H1 (cell line): Measurements from ENCODE around the gene SPATS1. TPM values are rescaled to one million over a fixed set of nuclear protein-coding genes. Genes with fewer than 3 reads are reported as not detected.

ENCODE experiments used
- CTCF ChIA-PET: fragments of 300-600 bp; sonication (Branson Sonifier 250); formaldehyde crosslinking; loops from one replicate; lab custom pipeline; 2021; ENCODE audit not compliant: partially characterized antibody; lab: Charles Lee
- POLR2A ChIA-PET: fragments of 300-600 bp; sonication (Branson Sonifier 250); formaldehyde crosslinking; loops from one replicate; lab custom pipeline; 2021; ENCODE audit warnings: inconsistent platforms; ENCODE audit not compliant: partially characterized antibody; lab: Charles Lee
- DNase-seq, 2 experiments: peaks; one replicate each; pipeline versions ENCODE4 v3.0.0 to v3.0.0-alpha.2; 2010 to 2022; ENCODE audit warnings: low spot score in 2 of 2, low read depth in 1 of 2, mixed read lengths in 1 of 2
- FAIRE-seq: peaks from 2 replicates; lab custom pipeline; 2011; peaks lifted over from hg19 to GRCh38; lab: Jason Lieb, UNC
- H2AFZ ChIP-seq: 2 replicates; pipeline ENCODE4 v1.8.1; 2012; ENCODE audit warnings: low read length, inconsistent platforms
- H2AK5ac ChIP-seq: 2 replicates; pipeline ENCODE4 v1.6.1; 2013; ENCODE audit warnings: low read depth, low read length
- H2BK120ac ChIP-seq: replicated peaks from 2 replicates; pipeline ENCODE3; 2013; ENCODE audit warnings: low read depth, low read length, inconsistent platforms
- H2BK12ac ChIP-seq: 2 replicates; pipeline ENCODE4 v1.6.1; 2013; ENCODE audit warnings: low read depth, low read length
- H2BK15ac ChIP-seq: 2 replicates; pipeline ENCODE4 v1.6.1; 2013; ENCODE audit warnings: low read length
- H2BK20ac ChIP-seq: 2 replicates; pipeline ENCODE4 v1.6.1; 2013; ENCODE audit warnings: low read length
- H2BK5ac ChIP-seq: 2 replicates; pipeline ENCODE4 v1.6.1; 2013; ENCODE audit warnings: low read depth, low read length
- H3K14ac ChIP-seq: 2 replicates; pipeline ENCODE4 v1.6.1; 2013; ENCODE audit warnings: inconsistent platforms; ENCODE audit not compliant: insufficient read length
- H3K18ac ChIP-seq: 2 replicates; pipeline ENCODE4 v1.6.1; 2013; ENCODE audit warnings: low read length; ENCODE audit errors: extremely low read depth
- H3K23ac ChIP-seq: 2 replicates; pipeline ENCODE4 v1.6.1; 2013; ENCODE audit warnings: inconsistent platforms; ENCODE audit not compliant: insufficient read length
- H3K23me2 ChIP-seq: 2 replicates; pipeline ENCODE4 v1.6.1; 2013; ENCODE audit warnings: low read depth, low read length
- H3K27ac ChIP-seq: 2 replicates; pipeline ENCODE4 v1.6.1; 2011; ENCODE audit warnings: low read depth, low read length, inconsistent platforms
- H3K27me3 ChIP-seq, 4 experiments: replicated peaks in 1 of 4; 1 replicate in 1 of 4; 2 replicates in 3 of 4; pipeline versions ENCODE4 v1.6.1 to v1.8.1; 2011 to 2013; ENCODE audit warnings: low read length in 3 of 4, mild to moderate bottlenecking in 3 of 4, inconsistent platforms in 2 of 4, mixed read lengths in 2 of 4, moderate library complexity in 1 of 4; ENCODE audit not compliant: control insufficient read depth in 3 of 4, insufficient read depth in 3 of 4; ENCODE audit errors: extremely low read depth in 1 of 4
- H3K36me3 ChIP-seq, 4 experiments: 2 replicates each; pipeline versions ENCODE4 v1.6.1 to v1.8.1; 2011 to 2013; ENCODE audit warnings: mild to moderate bottlenecking in 4 of 4, low read length in 3 of 4, moderate library complexity in 2 of 4, control low read depth in 1 of 4, inconsistent platforms in 1 of 4; ENCODE audit not compliant: insufficient read depth in 4 of 4, control insufficient read depth in 2 of 4
- H3K4ac ChIP-seq: replicated peaks from 2 replicates; pipeline ENCODE3; 2013; ENCODE audit warnings: low read length, low read depth, mixed read lengths, inconsistent platforms; ENCODE audit not compliant: insufficient read length
- H3K4me1 ChIP-seq, 4 experiments: replicated peaks in 1 of 4; 1 replicate in 1 of 4; 2 replicates in 3 of 4; pipeline versions ENCODE4 v1.6.1 to v1.8.1; 2011 to 2013; ENCODE audit warnings: low read length in 3 of 4, inconsistent platforms in 2 of 4, mixed read lengths in 1 of 4; ENCODE audit not compliant: insufficient read depth in 4 of 4, control insufficient read depth in 3 of 4
- H3K4me2 ChIP-seq, 2 experiments: 2 replicates each; pipeline versions ENCODE4 v1.6.1 to v1.8.1; 2011 to 2013; ENCODE audit warnings: low read depth in 2 of 2, low read length in 2 of 2, control low read depth in 1 of 2, inconsistent platforms in 1 of 2, mild to moderate bottlenecking in 1 of 2; ENCODE audit not compliant: insufficient read depth in 1 of 2
- H3K4me3 ChIP-seq, 4 experiments: fragments of 200-600, 300-600 bp in 1 of 4; sonication (generic), shearing (Covaris generic), sonication (Bioruptor Twin) in 1 of 4; 2 replicates each; pipeline versions ENCODE4 v1.5.1 to v1.8.1; 2011 to 2016; ENCODE audit warnings: low read length in 4 of 4, low read depth in 3 of 4, control low read depth in 2 of 4, inconsistent platforms in 2 of 4, mild to moderate bottlenecking in 2 of 4, mixed read lengths in 1 of 4, moderate library complexity in 1 of 4; ENCODE audit not compliant: insufficient read depth in 2 of 4; ENCODE audit errors: extremely low read depth in 1 of 4
- H3K56ac ChIP-seq: replicated peaks from 2 replicates; pipeline ENCODE3; 2013; ENCODE audit warnings: low read depth, mild to moderate bottlenecking, mixed read lengths, low read length, inconsistent platforms; ENCODE audit not compliant: insufficient read length
- H3K79me1 ChIP-seq: 2 replicates; pipeline ENCODE4 v1.6.1; 2013; ENCODE audit warnings: low read depth, low read length, control low read depth
- H3K79me2 ChIP-seq, 2 experiments: 2 replicates each; pipeline versions ENCODE4 v1.6.1 to v1.8.1; 2012 to 2013; ENCODE audit warnings: low read length in 2 of 2, mild to moderate bottlenecking in 2 of 2, inconsistent platforms in 1 of 2; ENCODE audit not compliant: insufficient read depth in 2 of 2, control insufficient read depth in 1 of 2
- H3K9ac ChIP-seq, 4 experiments: replicated peaks in 1 of 4; 1 replicate in 1 of 4; 2 replicates in 3 of 4; pipeline versions ENCODE4 v1.6.1 to v1.8.1; 2011 to 2013; ENCODE audit warnings: low read depth in 3 of 4, low read length in 3 of 4, control low read depth in 2 of 4, mild to moderate bottlenecking in 2 of 4, moderate library complexity in 2 of 4, inconsistent platforms in 1 of 4; ENCODE audit errors: extremely low read depth in 1 of 4
- H3K9me3 ChIP-seq, 2 experiments: 2 replicates each; pipeline versions ENCODE4 v1.6.1 to v1.8.1; 2012 to 2013; ENCODE audit warnings: mild to moderate bottlenecking in 2 of 2, moderate library complexity in 2 of 2, control low read depth in 1 of 2, inconsistent platforms in 1 of 2, low read depth in 1 of 2, low read length in 1 of 2, mixed read lengths in 1 of 2; ENCODE audit not compliant: insufficient read depth in 2 of 2
- H4K20me1 ChIP-seq, 2 experiments: replicated peaks in 1 of 2; 2 replicates each; pipeline versions ENCODE3 to v1.8.1; 2011 to 2013; ENCODE audit warnings: inconsistent platforms in 2 of 2, low read length in 2 of 2, mild to moderate bottlenecking in 1 of 2; ENCODE audit not compliant: insufficient read depth in 2 of 2, control insufficient read depth in 1 of 2
- H4K5ac ChIP-seq: 2 replicates; pipeline ENCODE4 v1.6.1; 2013; ENCODE audit warnings: low read length, low read depth, mixed read lengths, inconsistent platforms; ENCODE audit not compliant: insufficient read length
- H4K8ac ChIP-seq: 2 replicates; pipeline ENCODE4 v1.8.0; 2013; ENCODE audit warnings: mild to moderate bottlenecking, moderate library complexity, low read length, inconsistent platforms; ENCODE audit not compliant: insufficient read depth; ENCODE audit errors: extremely low read depth
- H4K91ac ChIP-seq: replicated peaks from 2 replicates; pipeline ENCODE3; 2013; ENCODE audit warnings: low read length, mixed read lengths, inconsistent platforms; ENCODE audit not compliant: insufficient read length
- BRCA1 ChIP-seq: IDR thresholded peaks from 2 replicates; pipeline ENCODE4 v1.6.1; 2012; ENCODE audit warnings: low read depth, low read length, improper control_type of control experiment
- CBX8 ChIP-seq: fragments of 300-800, 300-1000 bp; sonication (generic); IDR thresholded peaks from 2 replicates; pipeline ENCODE4 v1.7.1; 2016; ENCODE audit warnings: low read depth, low read length, borderline replicate concordance
- CEBPB ChIP-seq: IDR thresholded peaks from 2 replicates; pipeline ENCODE4 v1.6.1; 2012; ENCODE audit warnings: low read depth, low read length
- JUN ChIP-seq: IDR thresholded peaks from 2 replicates; pipeline ENCODE4 v1.6.1; 2011; ENCODE audit warnings: low read depth, mild to moderate bottlenecking, improper control_type of control experiment, low read length
- JUND ChIP-seq: IDR thresholded peaks from 2 replicates; pipeline ENCODE4 v1.6.1; 2011; ENCODE audit warnings: mild to moderate bottlenecking, improper control_type of control experiment, low read length
- TAF7 ChIP-seq: optimal IDR thresholded peaks from 2 replicates; pipeline ENCODE3; 2011; ENCODE audit warnings: low read depth, mild to moderate bottlenecking, inconsistent platforms, low read length, moderate library complexity, borderline replicate concordance
- TBP ChIP-seq: IDR thresholded peaks from 2 replicates; pipeline ENCODE4 v1.6.1; 2011; ENCODE audit warnings: low read depth, low read length, improper control_type of control experiment
- WGBS, 2 experiments: shearing (Covaris generic) in 1 of 2; methylation state at CpG; one replicate each; pipeline versions ENCODE4 v1.1.6 to v1.1.7; 2013 to 2015; ENCODE audit warnings: low lambda C conversion rate in 2 of 2, mixed read lengths in 2 of 2, inconsistent platforms in 1 of 2, low coverage in 1 of 2, missing lambda C conversion rate in 1 of 2; ENCODE audit not compliant: insufficient replicate concordance in 2 of 2, insufficient coverage in 1 of 2, insufficient read length in 1 of 2; ENCODE audit errors: extremely low coverage in 1 of 2, missing lambda C conversion rate in 1 of 2; 5-methylcytosine and 5-hydroxymethylcytosine counted together
- polyA plus RNA-seq, 7 experiments: library from polyadenylated mRNA; depleted of rRNA in 3 of 7; stranded (reverse) in 5 of 7; unstranded in 2 of 7; fragments of >200 nt in 5 of 7; fragments of 200-250 nt in 2 of 7; gene quantifications; 1 replicate in 5 of 7; 2 replicates in 1 of 7; 4 replicates in 1 of 7; pipeline versions ENCODE4 v1.2.1 to v1.2.3, GENCODE V29; 2011 to 2013; ENCODE audit warnings: missing spikeins in 2 of 7, mixed read lengths in 2 of 7
- total RNA-seq: library from RNA; stranded (reverse); fragmentation: NEBNext Ultra II Directional; extraction: Animal tissue kit (Norgen Biotek cat#: 25700); gene quantifications from 2 replicates; pipeline ENCODE4 v1.2.1, GENCODE V29; 2021

SPATS1 gene
- total and polyA plus RNA-seq, 2 of the 8 experiments (the other 6 are each of a cell fraction or from before 2014, with no cell fraction given): not detected

- Histone ChIP-seq H4K20me1 (peaks cover 2 to 3% of the 10 kb centered on the region in 2 experiments), H3K9ac (no peak overlapping the region), H3K23ac (no peak overlapping the region), H3K9me3 (no peaks in the 10 kb centered on the region), H3K4ac (no peak overlapping the region), H3K23me2 (no peaks in the 10 kb centered on the region), H3K56ac (no peak overlapping the region), H2BK120ac (no peak overlapping the region), H3K18ac (no peak overlapping the region), H2BK5ac (no peak overlapping the region), H3K27ac (no peak overlapping the region), H3K79me2 (no peaks in the 10 kb centered on the region), H2BK20ac (no peak overlapping the region), H3K14ac (no peak overlapping the region), H4K5ac (no peak overlapping the region), H4K91ac (no peak overlapping the region), H3K27me3 (no peaks in the 10 kb centered on the region), H2BK12ac (no peak overlapping the region), H4K8ac (no peak overlapping the region), H2BK15ac (no peak overlapping the region), H2AK5ac (no peak overlapping the region), H3K4me1 (peaks cover 0 to 4% (median 0%) of the 10 kb centered on the region in 4 experiments; a peak in 1 of 7 replicates), H2AFZ (no peak overlapping the region), H3K4me3 (no peak overlapping the region), H3K79me1 (no peaks in the 10 kb centered on the region), H3K4me2 (no peak overlapping the region), H3K36me3 (peaks cover 23 to 65% (median 49%) of the 10 kb centered on the region in 4 experiments)
- ChIA-PET CTCF (interaction anchor here (0.6 to 13.9 kb wide), 9 partner anchors 7 to 1551 kb away, joined by 3 to 330 read pairs (median 44); partner anchors contain the start of genes AARS2, NFKBIE, SPATS1 and TMEM151B), POLR2A (interaction anchor here (0.7 to 10.4 kb wide), 7 partner anchors 6 to 57 kb away, joined by 3 to 102 read pairs (median 19); partner anchors contain the start of genes AARS2, HSP90AB1 and TMEM151B)
- DNase-seq: no peak
- TF ChIP-seq CEBPB: no peak
- no peak for TF ChIP-seq TAF7
- no peak for TF ChIP-seq BRCA1
- TF ChIP-seq JUN: no peak
- no peak for TF ChIP-seq JUND
- TF ChIP-seq TBP: no peak
- TF ChIP-seq CBX8: no peak
- FAIRE-seq: no peak
- WGBS, 2 experiments: 89% methylated on average over 6 of the region's 6 CpGs; no CpG with 5 or more reads in 1 of the 2 experiments
Measured at GRCh38 chr6:44303842-44304241, 38.6 kb upstream of the SPATS1 start.
